ENCODE data around the gene PNLIPRP2.

DNA sequence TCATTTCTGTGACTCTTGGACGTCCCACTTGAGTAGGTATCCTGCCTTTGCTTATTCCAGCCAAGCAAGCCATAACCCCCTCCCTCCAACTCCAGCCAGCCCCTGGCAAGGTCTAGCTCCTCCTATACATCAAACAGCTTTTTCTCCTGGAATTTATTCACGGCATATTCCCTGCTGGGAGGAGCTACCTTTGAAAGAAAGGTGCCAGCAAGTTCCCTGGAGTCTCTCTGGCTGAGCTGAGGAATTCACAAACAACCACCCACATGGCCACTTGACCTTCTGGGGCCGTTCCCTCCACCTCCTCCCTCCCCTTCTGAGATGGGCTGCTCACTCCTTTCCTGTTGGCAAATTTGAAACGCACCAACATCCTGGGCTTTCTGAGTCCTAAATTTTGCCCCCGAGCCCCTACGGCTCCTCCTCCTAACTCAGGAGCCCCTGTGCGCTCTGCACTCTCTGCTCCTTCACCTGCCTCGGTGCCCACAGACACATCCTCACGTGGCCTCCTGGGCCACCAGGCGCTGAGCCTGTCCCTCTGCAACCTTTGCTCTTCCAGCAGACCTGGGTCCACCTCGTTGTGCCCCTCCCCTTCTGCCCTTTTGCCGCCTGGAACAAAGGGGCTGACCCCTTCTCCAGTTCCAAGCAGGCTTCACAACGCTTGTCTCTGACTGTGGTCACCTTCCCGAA lies 73.6 kb downstream of the PNLIPRP2 start:
- TF ChIP-seq, protein P1, sequence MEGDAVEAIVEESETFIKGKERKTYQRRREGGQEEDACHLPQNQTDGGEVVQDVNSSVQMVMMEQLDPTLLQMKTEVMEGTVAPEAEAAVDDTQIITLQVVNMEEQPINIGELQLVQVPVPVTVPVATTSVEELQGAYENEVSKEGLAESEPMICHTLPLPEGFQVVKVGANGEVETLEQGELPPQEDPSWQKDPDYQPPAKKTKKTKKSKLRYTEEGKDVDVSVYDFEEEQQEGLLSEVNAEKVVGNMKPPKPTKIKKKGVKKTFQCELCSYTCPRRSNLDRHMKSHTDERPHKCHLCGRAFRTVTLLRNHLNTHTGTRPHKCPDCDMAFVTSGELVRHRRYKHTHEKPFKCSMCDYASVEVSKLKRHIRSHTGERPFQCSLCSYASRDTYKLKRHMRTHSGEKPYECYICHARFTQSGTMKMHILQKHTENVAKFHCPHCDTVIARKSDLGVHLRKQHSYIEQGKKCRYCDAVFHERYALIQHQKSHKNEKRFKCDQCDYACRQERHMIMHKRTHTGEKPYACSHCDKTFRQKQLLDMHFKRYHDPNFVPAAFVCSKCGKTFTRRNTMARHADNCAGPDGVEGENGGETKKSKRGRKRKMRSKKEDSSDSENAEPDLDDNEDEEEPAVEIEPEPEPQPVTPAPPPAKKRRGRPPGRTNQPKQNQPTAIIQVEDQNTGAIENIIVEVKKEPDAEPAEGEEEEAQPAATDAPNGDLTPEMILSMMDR (optimal IDR thresholded peaks at IDR 0.05 in 1 of 3, IDR thresholded peaks at IDR 0.05 in 1 of 3, conservative IDR thresholded peaks at IDR 0.05 in 1 of 3; ENCODE audit: extremely low read depth in 1 of 3, insufficient read depth in 2 of 3, low read length in 3 of 3) = no peak
- TF ChIP-seq EZH2 (IDR thresholded peaks at IDR 0.05; ENCODE audit: low read length) = no peak
